GM12891 (cell line): ENCODE results near the gene STARD10.
"Not testable (repeated sequence)": the region's sequence is repeated elsewhere in the genome, so short reads cannot be mapped to it uniquely, and the experiment has no call there.

Experiments used
- DNase-seq: peaks from one replicate; pipeline ENCODE4 v3.0.0; 2011; ENCODE audit warnings: low spot score; ENCODE audit not compliant: insufficient read length
- FAIRE-seq: peaks from 2 replicates; lab custom pipeline; 2011; peaks lifted over from hg19 to GRCh38; lab: Jason Lieb, UNC
- PAX5 ChIP-seq: IDR thresholded peaks from 2 replicates; pipeline ENCODE4 v1.6.1; 2011; ENCODE audit warnings: low read length, moderate library complexity, mild to moderate bottlenecking; ENCODE audit not compliant: insufficient read depth, severe bottlenecking
- POLR2A ChIP-seq: IDR thresholded peaks from 2 replicates; pipeline ENCODE4 v1.6.1; 2011; ENCODE audit warnings: low read depth, low read length, control low read depth
- POLR2AphosphoS5 ChIP-seq: IDR thresholded peaks from 2 replicates; pipeline ENCODE4 v1.6.1; 2011; ENCODE audit warnings: low read depth, low read length, control low read depth
- POU2F2 ChIP-seq: IDR thresholded peaks from 2 replicates; pipeline ENCODE4 v1.6.1; 2011; ENCODE audit warnings: low read depth, mild to moderate bottlenecking, control low read depth, low read length, moderate library complexity
- SPI1 ChIP-seq: IDR thresholded peaks from 2 replicates; pipeline ENCODE4 v1.6.1; 2011; ENCODE audit warnings: low read depth, low read length, control low read depth
- TAF1 ChIP-seq: IDR thresholded peaks from 2 replicates; pipeline ENCODE4 v1.6.1; 2011; ENCODE audit warnings: low read depth, low read length, control low read depth

Gene STARD10

GRCh38 chr11:72792437-72793021 lies 1.3 kb downstream of the STARD10 start:
- no peak for DNase-seq
- FAIRE-seq = peak; percentile 35
- TF ChIP-seq POLR2AphosphoS5 (no peak), SPI1 (0 out of 2 replicates have a peak, but pooled peaks have one; percentile 4)

- not testable (repeated sequence) for DNase-seq, FAIRE-seq
These were observed 2.6 kb downstream of the STARD10 start for GRCh38 chr11:72791228-72791627.

GRCh38 chr11:72789493-72790131 lies 4.2 kb downstream of the STARD10 start:
- DNase-seq (no peak), FAIRE-seq (no peak)
- TF ChIP-seq TAF1 (no peak), POU2F2 (no peak), PAX5 (no peak), POLR2AphosphoS5 (no peak), POLR2A (no peak), SPI1 (no peak)

GRCh38 chr11:72788241-72788640 lies 5.6 kb downstream of the STARD10 start:
- FAIRE-seq = peak; percentile 51
- no peak for TF ChIP-seq POLR2A
- no peak for TF ChIP-seq POLR2AphosphoS5
- TF ChIP-seq PAX5 = no peak
- TF ChIP-seq SPI1 = no peak
- no peak for TF ChIP-seq POU2F2
- no peak for TF ChIP-seq TAF1

GRCh38 chr11:72787216-72788104 lies 6.4 kb downstream of the STARD10 start:
- FAIRE-seq (peak; percentile 66), DNase-seq (peak; percentile 84)
- no peak for TF ChIP-seq POU2F2
- no peak for TF ChIP-seq POLR2A
- no peak for TF ChIP-seq TAF1
- TF ChIP-seq PAX5 = no peak
- TF ChIP-seq POLR2AphosphoS5 = no peak
- TF ChIP-seq SPI1 = peak; percentile 14; the same call in 1 of the 2 replicates

More at GRCh38 chr11:72788241-72788640, 5.6 kb downstream of the STARD10 start:
- no peak for DNase-seq

GRCh38 chr11:72786305-72787215 lies 7.3 kb downstream of the STARD10 start:
- no peak for DNase-seq
- TF ChIP-seq TAF1 (no peak), POU2F2 (no peak), POLR2AphosphoS5 (no peak), SPI1 (peak; percentile 28; the same call in 1 of the 2 replicates)
- peak; percentile 13 for FAIRE-seq

- no peak for TF ChIP-seq TAF1
- no peak for DNase-seq
- no peak for FAIRE-seq
These were observed 9.2 kb downstream of the STARD10 start for GRCh38 chr11:72784662-72785061.

- FAIRE-seq = no peak
- DNase-seq = no peak
- TF ChIP-seq PAX5 = no peak
- TF ChIP-seq TAF1 = no peak
- no peak for TF ChIP-seq SPI1
- TF ChIP-seq POLR2A = no peak
- no peak for TF ChIP-seq POU2F2
- no peak for TF ChIP-seq POLR2AphosphoS5
These were observed 10.5 kb downstream of the STARD10 start for GRCh38 chr11:72783144-72783905.
